ENCODE measurements around the gene TC2N.
"Not testable (repeated sequence)": the region's sequence is repeated elsewhere in the genome, so short reads cannot be mapped to it uniquely, and the experiment has no call there.

TC2N gene

DNA sequence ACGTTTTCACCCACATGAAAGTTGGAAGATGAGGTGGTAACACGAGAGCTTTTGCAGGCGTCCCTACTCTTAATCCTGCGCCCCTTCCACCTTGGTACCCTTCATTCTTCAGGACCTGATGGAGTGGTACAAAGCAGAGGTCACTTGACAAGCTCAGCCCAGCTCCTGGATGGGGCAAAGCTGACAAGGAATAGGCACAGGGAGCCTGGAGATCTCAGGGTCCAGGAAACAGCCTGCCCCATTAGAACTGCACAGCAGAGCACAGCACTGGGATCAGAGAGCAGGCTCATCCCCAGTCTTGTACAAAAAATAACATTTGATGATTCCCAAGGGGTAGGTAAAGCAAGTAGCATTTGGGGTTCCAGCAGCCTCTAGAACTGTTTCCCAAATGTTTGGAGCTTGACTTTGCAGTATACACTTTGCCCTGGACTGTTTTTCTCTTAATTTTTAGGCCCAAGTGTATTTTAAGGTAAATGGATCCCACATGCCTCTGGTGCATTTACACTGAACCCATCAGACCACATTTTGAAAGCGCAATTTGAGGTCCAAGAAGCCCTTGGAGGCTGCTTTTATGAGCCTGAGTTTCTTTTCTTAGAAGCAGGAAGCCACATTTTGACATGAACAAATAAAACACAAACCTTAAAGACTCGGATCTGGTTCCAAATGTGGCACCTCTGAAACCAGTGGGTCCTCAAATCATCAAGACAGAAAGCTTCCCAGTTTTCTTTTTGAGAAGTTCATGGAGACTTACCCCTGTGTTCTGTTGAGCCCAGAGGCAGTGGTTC is 633 bp downstream of the TC2N start:
- Mint-ChIP-seq H3K27ac (peak overlapping the region; percentile 97), H3K4me1 (ENCODE audit: low read depth) (peaks cover 66% of the 10 kb centered on the region)

DNA sequence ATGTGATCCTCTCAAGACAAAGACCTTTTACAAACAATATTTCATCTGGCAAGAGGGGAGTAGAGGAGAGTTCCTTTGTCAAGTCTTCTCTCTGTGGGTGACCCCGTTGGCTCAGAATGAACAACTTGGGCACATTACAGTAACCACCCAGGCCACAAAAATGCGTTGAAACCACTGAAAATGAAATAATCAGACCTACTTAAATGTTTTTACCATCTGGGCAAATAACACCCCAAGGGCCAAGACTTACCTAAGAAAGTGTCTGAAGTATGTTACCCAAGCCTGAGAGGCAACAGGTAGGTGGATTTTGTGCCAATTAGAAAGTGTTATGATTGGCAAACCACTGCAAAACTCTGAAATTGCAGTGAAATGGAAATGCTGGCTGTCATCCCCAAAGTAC is 1.3 kb downstream of the TC2N start:
- Mint-ChIP-seq H3K27me3 (ENCODE audit: low read depth) (no peaks in the 10 kb centered on the region), H3K4me1 (ENCODE audit: low read depth) (peaks cover 65% of the 10 kb centered on the region), H3K4me3 (peak overlapping the region; percentile 100), H3K36me3 (ENCODE audit: low read depth) (peaks cover 39% of the 10 kb centered on the region), H3K27ac (peak overlapping the region; percentile 97), H3K9me3 (no peaks in the 10 kb centered on the region)

More for the DNA sequence above, 633 bp downstream of the TC2N start:
- Mint-ChIP-seq H3K27me3 (ENCODE audit: low read depth) (no peaks in the 10 kb centered on the region), H3K4me3 (peak overlapping the region; percentile 100), H3K9me3 (no peaks in the 10 kb centered on the region), H3K36me3 (ENCODE audit: low read depth) (peaks cover 35% of the 10 kb centered on the region)

DNA sequence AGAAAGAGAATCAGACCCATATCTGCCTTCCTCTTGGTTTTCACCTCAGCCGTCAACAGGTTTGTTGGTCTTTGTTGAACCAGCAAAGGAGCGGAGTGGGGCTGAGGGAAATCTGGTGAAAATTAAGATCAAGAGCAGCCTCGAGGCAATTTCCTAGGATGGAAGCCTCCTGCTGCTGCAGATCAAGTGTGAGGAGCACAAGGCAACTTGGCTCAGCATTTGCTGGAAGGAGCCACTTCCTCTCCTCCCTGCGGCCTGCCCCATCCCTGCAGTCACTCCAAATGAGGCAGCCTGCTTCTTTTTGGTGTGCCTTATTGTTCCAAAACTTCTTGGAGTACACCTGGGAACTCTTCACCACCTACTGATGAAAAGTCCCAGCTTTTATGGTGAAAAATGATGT is 4.9 kb downstream of the TC2N start:
- Mint-ChIP-seq H3K4me1 (ENCODE audit: low read depth) (peaks cover 60% of the 10 kb centered on the region), H3K4me3 (peak overlapping the region; percentile 81), H3K27me3 (ENCODE audit: low read depth) (no peaks in the 10 kb centered on the region), H3K9me3 (no peaks in the 10 kb centered on the region), H3K27ac (peak overlapping the region; percentile 74), H3K36me3 (ENCODE audit: low read depth) (peaks cover 64% of the 10 kb centered on the region)

DNA sequence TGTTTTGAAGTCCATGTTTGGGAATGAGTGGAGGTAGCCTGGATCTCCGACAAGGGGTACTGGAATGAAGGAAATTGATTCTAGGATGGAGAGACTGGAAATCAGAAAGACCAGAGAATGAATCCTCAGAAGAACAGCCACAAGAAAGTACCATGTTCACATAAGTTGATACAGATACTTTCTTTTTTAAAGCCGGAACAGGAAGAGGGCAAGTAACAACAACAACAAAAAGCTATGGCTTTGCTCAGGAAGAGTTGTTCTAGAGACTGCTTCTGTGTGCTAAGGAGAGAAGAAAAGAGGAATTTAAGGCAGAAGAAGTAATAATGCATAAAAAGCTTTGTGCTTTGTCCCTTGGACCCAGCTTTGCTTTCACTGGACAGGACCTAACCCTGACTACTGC is 6.2 kb downstream of the TC2N start:
- H3K4me3 Mint-ChIP-seq = peak overlapping the region; percentile 77
- H3K27me3 Mint-ChIP-seq (ENCODE audit: low read depth) = no peaks in the 10 kb centered on the region
- H3K4me1 Mint-ChIP-seq (ENCODE audit: low read depth) = peaks cover 60% of the 10 kb centered on the region
- H3K36me3 Mint-ChIP-seq (ENCODE audit: low read depth) = peaks cover 65% of the 10 kb centered on the region
- H3K9me3 Mint-ChIP-seq = no peaks in the 10 kb centered on the region
- H3K27ac Mint-ChIP-seq = peak overlapping the region; percentile 77

DNA sequence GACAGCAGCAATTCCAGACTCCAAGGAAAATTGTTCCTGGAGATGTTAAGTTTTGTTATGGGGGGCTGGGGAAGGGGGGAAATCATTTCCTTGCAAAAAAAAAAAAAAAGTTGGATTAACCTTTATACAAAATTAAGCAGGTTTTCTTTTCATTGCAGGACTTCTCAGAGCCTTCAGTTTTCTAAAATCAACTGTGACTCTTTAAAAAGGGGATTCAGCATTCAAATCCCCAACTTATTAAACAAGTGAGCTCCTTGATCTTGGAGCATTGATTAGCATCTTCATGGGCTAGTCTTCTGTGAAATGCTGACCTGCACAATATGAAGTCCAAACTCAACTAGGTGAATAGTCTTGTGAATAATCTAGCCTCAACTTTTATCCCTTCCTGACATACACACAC is 7.1 kb downstream of the TC2N start:
- Mint-ChIP-seq H3K4me3 (peak overlapping the region; percentile 77), H3K4me1 (ENCODE audit: low read depth) (peaks cover 67% of the 10 kb centered on the region), H3K27ac (no peak overlapping the region), H3K27me3 (ENCODE audit: low read depth) (no peaks in the 10 kb centered on the region), H3K9me3 (no peaks in the 10 kb centered on the region), H3K36me3 (ENCODE audit: low read depth) (peaks cover 68% of the 10 kb centered on the region)

DNA sequence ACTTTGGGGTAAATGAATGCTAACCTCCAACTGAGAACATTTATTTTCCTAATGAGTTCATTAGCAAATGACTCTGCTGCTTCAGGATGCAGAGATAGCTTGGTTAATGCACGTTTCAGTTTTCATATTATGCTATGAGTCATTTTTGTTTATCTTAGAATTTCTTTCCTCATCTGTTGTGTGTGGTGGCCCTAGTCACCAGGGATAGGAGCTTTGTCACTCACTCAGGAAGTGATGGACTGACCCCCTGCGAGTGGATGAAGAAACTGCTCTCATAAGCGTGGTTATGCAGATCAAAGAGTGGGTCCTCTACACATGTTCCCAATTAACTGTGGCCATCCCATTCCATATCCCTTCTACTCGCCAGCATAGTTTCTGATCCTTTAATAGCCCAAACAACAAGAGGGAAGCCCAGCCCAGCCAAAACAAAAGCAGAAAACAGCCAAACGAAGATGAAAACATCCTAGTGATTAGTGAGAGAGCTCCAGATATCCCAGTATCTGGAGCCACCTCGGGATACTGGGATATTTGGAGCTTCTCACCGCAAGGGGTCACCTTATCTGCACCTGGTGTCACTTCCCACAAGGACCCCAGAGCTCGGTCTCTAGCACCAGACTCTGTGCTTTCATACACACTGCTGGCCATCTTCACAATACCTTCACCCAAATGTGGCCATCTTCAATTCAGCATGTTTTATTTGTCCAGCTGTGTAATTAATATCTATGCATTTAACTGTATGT is 8.6 kb downstream of the TC2N start:
- Mint-ChIP-seq H3K4me1 (ENCODE audit: low read depth) (peaks cover 68% of the 10 kb centered on the region), H3K27me3 (ENCODE audit: low read depth) (no peaks in the 10 kb centered on the region), H3K9me3 (no peaks in the 10 kb centered on the region), H3K36me3 (ENCODE audit: low read depth) (peaks cover 68% of the 10 kb centered on the region), H3K27ac (peak overlapping the region; percentile 13), H3K4me3 (peak overlapping the region; percentile 23)

DNA sequence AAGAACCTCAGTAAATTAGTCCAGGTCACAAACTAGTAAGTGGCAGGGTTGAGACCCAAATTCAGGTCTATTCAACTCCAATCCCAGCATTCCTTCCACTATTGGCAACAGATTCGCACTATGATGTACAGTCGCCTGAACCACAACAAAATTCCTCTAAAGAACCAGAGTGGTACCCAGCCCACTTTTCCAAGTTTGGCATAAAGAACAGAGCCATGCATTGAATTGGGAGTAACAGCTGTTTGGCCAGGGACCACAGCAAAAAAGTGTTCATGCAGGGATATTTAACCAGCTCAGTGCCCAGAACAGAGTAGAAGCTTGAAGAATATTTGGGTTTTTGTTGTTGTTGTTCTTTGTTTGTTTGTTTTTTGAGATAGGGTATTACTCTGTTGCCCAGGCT is 9.7 kb downstream of the TC2N start:
- Mint-ChIP-seq H3K9me3 (no peaks in the 10 kb centered on the region), H3K4me1 (ENCODE audit: low read depth) (peaks cover 59% of the 10 kb centered on the region), H3K36me3 (ENCODE audit: low read depth) (peaks cover 61% of the 10 kb centered on the region), H3K4me3 (no peak overlapping the region), H3K27ac (no peak overlapping the region), H3K27me3 (ENCODE audit: low read depth) (no peaks in the 10 kb centered on the region)

DNA sequence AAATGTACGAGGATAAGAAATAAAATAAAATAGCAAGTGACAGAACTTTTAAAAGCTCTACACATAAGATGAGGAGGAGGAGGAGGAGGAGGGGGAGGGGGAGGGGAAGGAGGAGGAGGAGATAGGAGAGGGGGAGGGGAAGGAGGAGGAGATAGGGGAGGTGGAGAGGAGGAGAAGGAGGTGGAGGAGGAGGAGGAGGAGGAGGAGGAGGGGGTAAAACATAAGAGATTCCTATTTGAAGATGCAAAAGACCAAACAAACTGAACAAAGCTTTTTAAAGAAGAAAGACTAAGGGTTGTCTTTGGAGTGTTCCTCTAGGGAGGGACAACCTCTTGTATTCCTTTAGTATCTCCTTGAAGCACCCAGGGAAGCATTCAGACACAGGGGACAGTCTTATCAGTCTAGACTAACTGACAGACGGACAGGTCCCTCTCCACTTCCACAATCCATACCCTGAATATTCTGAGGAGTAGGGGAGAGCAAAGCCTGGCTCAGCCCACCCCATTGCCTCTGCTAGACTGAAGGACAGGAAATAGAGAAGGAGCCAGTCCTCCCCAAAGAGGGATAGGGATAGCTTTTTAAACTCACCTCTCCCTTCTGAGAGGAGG is 12.9 kb downstream of the TC2N start:
- Mint-ChIP-seq H3K9me3 (no peaks in the 10 kb centered on the region), H3K27me3 (ENCODE audit: low read depth) (no peaks in the 10 kb centered on the region), H3K27ac (no peak overlapping the region), H3K4me1 (ENCODE audit: low read depth) (peaks cover 43% of the 10 kb centered on the region), H3K36me3 (ENCODE audit: low read depth) (peaks cover 58% of the 10 kb centered on the region), H3K4me3 (no peak overlapping the region)

DNA sequence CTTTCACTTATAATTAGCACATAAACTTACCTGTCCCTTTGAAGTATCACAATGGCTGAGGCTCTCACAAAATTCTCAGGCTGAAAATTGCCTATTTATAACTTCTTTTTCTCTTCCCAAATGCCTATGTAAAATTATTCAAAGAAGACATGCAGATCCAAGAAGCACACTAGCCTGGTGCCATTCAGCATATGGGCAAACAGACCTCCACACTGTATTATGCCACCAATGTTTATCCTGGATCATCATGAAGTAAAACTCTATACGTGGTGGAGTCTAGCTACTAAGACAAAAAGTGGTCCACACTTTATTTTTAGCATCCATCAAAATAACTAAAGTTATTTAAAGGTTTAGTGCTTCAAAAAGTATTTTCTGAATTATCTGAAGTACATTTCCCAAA is 15.8 kb downstream of the TC2N start:
- Mint-ChIP-seq H3K4me3 (no peak overlapping the region), H3K27me3 (ENCODE audit: low read depth) (no peaks in the 10 kb centered on the region), H3K36me3 (ENCODE audit: low read depth) (peaks cover 63% of the 10 kb centered on the region), H3K27ac (no peak overlapping the region), H3K9me3 (no peaks in the 10 kb centered on the region), H3K4me1 (ENCODE audit: low read depth) (peaks cover 36% of the 10 kb centered on the region)

DNA sequence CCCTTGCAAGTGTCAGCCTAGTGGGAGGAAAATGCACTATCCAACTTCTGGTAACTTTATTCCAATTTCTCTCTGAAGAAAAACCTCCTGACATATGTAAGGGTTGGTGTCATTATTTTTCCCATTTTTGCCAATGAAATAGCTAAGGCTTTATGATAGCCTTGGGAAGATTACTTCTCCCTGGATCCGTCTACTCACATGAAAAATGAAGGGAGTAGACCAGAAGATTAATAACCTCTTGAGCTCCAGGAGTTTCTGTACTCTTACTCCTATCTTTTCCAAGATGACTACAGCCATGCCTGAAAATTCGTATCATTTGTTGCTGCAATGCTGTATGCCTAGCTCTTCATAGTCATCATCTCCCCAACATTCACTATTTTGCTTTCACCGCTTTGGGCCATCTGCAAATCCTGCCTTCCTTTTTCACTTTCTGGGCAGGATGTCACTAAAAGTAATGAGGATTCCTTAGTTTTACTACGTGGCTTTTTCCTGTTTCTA is 18.8 kb downstream of the TC2N start:
- no peaks in the 10 kb centered on the region for H3K9me3 Mint-ChIP-seq
- H3K4me1 Mint-ChIP-seq (ENCODE audit: low read depth) = peaks cover 23% of the 10 kb centered on the region
- H3K27ac Mint-ChIP-seq = no peak overlapping the region
- H3K36me3 Mint-ChIP-seq (ENCODE audit: low read depth) = peaks cover 59% of the 10 kb centered on the region
- H3K27me3 Mint-ChIP-seq (ENCODE audit: low read depth) = no peaks in the 10 kb centered on the region
- no peak overlapping the region for H3K4me3 Mint-ChIP-seq

DNA sequence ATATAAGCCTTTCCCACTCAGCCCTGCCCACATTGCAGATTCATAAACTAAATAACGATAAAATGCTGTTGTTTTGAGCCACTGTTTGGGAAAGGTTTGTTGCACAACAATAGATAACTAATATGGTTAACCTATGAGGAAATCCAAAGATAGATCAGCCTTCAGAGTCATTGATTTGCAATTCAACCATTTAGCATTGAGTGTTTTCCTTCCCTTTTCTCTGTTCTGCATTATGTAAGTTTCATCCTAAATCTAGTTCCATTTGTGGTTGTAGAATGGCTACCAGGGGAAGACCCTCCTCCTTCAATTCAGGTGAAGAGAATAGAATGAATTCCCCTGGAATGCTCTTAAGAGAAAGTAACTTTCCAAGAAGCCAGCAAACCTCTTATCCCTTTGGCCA is 19.6 kb downstream of the TC2N start:
- H3K36me3 Mint-ChIP-seq (ENCODE audit: low read depth) = peaks cover 62% of the 10 kb centered on the region
- no peak overlapping the region for H3K27ac Mint-ChIP-seq
- H3K4me3 Mint-ChIP-seq = no peak overlapping the region
- H3K27me3 Mint-ChIP-seq (ENCODE audit: low read depth) = no peaks in the 10 kb centered on the region
- peaks cover 26% of the 10 kb centered on the region for H3K4me1 Mint-ChIP-seq (ENCODE audit: low read depth)
- H3K9me3 Mint-ChIP-seq = no peaks in the 10 kb centered on the region

DNA sequence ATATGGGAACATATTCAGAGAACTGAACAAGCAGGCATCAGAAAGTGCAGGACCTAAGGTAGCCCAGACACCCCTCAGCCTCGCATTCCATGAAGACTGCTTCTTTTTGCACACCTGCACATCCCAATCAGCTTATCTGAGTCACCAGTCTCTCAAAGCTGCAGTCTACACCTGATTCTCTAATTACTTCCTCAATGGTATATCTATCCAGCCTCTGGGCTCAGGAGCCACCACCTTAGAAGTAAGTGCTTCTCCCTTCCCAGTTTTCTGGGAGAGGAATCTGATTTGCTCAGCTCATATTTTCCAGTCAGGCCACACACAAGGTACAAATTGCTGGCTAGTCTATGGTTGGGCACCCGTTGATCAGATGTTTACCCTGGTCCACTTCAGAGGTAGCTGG is 21.7 kb downstream of the TC2N start:
- Mint-ChIP-seq H3K9me3 (no peaks in the 10 kb centered on the region), H3K27me3 (ENCODE audit: low read depth) (no peaks in the 10 kb centered on the region), H3K4me3 (no peak overlapping the region), H3K27ac (no peak overlapping the region), H3K4me1 (ENCODE audit: low read depth) (peaks cover 35% of the 10 kb centered on the region), H3K36me3 (ENCODE audit: low read depth) (peaks cover 63% of the 10 kb centered on the region)

DNA sequence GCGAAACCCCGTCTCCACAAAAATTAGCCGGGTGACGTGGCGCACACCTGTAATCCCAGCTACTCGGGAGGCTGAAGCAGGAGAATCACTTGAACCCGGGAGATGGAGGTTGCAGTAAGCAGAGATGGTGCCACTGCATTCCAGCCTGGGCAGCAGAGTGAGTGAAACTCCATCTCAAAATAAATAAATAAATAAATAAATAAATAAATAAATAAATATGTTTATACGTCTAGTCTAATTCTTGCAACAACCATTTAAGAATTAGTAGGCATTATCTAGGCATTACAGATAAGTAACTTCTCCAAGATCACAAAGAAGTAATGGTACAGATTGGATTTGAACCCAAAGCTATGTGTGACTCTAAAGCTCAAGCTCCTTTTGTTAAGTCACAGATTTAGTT is 22.3 kb downstream of the TC2N start:
- H3K27ac Mint-ChIP-seq; H3K9me3 Mint-ChIP-seq; H3K4me3 Mint-ChIP-seq; H3K27me3 Mint-ChIP-seq (ENCODE audit: low read depth): not testable (repeated sequence)
- peaks cover 35% of the 10 kb centered on the region for H3K4me1 Mint-ChIP-seq (ENCODE audit: low read depth)
- H3K36me3 Mint-ChIP-seq (ENCODE audit: low read depth) = peaks cover 65% of the 10 kb centered on the region

DNA sequence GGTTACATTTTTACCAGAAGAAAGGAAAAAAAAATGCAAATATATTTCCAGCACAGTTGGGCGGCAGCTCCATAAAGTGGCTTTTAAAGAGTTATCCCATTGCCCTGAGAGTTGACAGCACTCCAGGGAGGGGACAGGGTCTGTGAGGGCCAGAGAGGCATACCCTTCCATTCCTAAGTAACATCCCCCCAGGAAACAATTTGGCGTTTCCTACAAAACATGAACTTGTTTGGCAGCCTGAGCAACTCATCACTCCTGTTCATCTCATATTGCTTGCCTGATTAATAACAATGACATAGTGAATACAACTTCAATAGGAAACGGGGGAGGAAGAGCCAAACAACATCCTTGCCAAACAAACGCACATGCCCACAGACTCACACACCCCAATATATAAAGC is 23.3 kb downstream of the TC2N start:
- Mint-ChIP-seq H3K27ac (no peak overlapping the region), H3K36me3 (ENCODE audit: low read depth) (peaks cover 70% of the 10 kb centered on the region), H3K4me1 (ENCODE audit: low read depth) (peaks cover 41% of the 10 kb centered on the region), H3K27me3 (ENCODE audit: low read depth) (no peaks in the 10 kb centered on the region), H3K4me3 (no peak overlapping the region), H3K9me3 (no peaks in the 10 kb centered on the region)

DNA sequence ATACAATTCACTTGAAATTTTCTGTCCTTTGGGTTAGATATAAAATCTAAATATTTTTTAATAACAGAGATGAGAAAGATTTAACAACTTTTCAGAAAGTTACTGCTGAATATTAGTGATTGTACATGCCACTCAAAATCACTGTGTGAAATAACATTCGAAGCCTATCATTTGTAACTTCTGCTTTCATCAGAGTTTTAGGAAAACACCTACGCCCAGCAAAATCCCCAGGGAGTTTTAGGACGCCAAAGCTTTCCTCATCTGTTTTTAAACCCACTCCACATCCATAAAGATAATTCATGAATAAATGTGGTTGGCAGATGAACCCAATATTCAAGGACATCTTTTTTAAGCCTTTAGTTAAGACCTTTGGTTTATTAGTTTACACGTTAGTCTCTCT is 23.9 kb downstream of the TC2N start:
- Mint-ChIP-seq H3K27me3 (ENCODE audit: low read depth) (no peaks in the 10 kb centered on the region), H3K4me1 (ENCODE audit: low read depth) (peaks cover 45% of the 10 kb centered on the region), H3K36me3 (ENCODE audit: low read depth) (peaks cover 70% of the 10 kb centered on the region), H3K27ac (no peak overlapping the region), H3K9me3 (no peaks in the 10 kb centered on the region), H3K4me3 (no peak overlapping the region)

Measured in T-helper 1 cell treated with Interleukin-12 subunit alpha and Interleukin-12 subunit beta and Interleukin-4 antibody, amounts not matched to agents 30 μg/mL and 1 μg/mL, for 36 hours (primary cell).